K562 treated with DMSO at 1 percent for 12 hours (cell line): ENCODE data around the gene REG3A. TPM values are rescaled to one million over a fixed set of nuclear protein-coding genes. Genes with fewer than 3 reads are reported as not detected.

Experiments used
- total RNA-seq: library from RNA; unstranded; fragments of 300-600 nt; gene quantifications from 2 replicates; pipeline ENCODE4 v1.2.3, GENCODE V29; 2022; ENCODE audit not compliant: insufficient read depth

Gene REG3A
- total RNA-seq: not detected in 2 replicates

GRCh38 chr2:79159653-79160052 lies at the start of gene REG3A:
Gene REG3A, minus strand, starts transcription at chr2:79159753. Its CDS starts 348 bp downstream, at chr2:79159405.

GRCh38 chr2:79120194-79120713 lies 39.3 kb downstream of the REG3A start, which contains the start of gene REG1A:
Gene REG1A, plus strand, starts transcription at chr2:79120488. Its CDS starts 374 bp downstream, at chr2:79120862.

Other genes with a start within 250 kb of the REG3A start
- gene REG3G, start 134.1 kb downstream of the REG3A start, total RNA-seq: not detected in 2 replicates
- not detected in 2 replicates for gene REG1B, start 71.8 kb downstream of the REG3A start, total RNA-seq
- not detected in 2 replicates for gene REG1A, start 39.3 kb downstream of the REG3A start, total RNA-seq